GM12878 (cell line): ENCODE results near the gene KIF5C. TPM values are rescaled to one million over a fixed set of nuclear protein-coding genes. Genes with fewer than 3 reads are reported as not detected.

Source experiments
- ATAC-seq: fragments of 200-7000 bp; cut with Tn5 transposase; 3 replicates; pipeline ENCODE4 v1.9.1; 2020; ENCODE audit warnings: mild to moderate bottlenecking, moderate library complexity
- BruUV-seq: library from RNA; stranded (reverse); fragments of 400-500 nt; replicated peaks from 2 replicates; lab custom pipeline; 2021; lab: Mats Ljungman, UMichigan
- CTCF ChIA-PET: fragments of 300-600 bp; sonication (Branson Sonifier 250); formaldehyde crosslinking; extraction: SDS; loops from one replicate; lab custom pipeline; 2021; ENCODE audit warnings: inconsistent platforms; lab: Yijun Ruan, JAX
- POLR2A ChIA-PET: fragments of 350-600 bp; formaldehyde crosslinking; extraction: SDS; loops from one replicate; lab custom pipeline; 2021; ENCODE audit warnings: inconsistent platforms; lab: Charles Lee
- RAD21 ChIA-PET: fragments of 300-600 bp; sonication (Branson Sonifier 250); formaldehyde crosslinking; loops from one replicate; lab custom pipeline; 2023; ENCODE audit warnings: antibody characterized with exemption; ENCODE audit not compliant: unreplicated experiment; lab: Charles Lee
- SMC1A ChIA-PET: fragments of 300-600 bp; sonication (Branson Sonifier 250); formaldehyde crosslinking; loops from one replicate; lab custom pipeline; 2023; ENCODE audit not compliant: unreplicated experiment, uncharacterized antibody; lab: Charles Lee
- DNase-seq: peaks from one replicate; pipeline ENCODE4 v3.0.0-alpha.2; 2011; ENCODE audit warnings: low read depth, low spot score
- FAIRE-seq: peaks from 3 replicates; lab custom pipeline; 2011; peaks lifted over from hg19 to GRCh38; lab: Jason Lieb, UNC
- H2AFZ ChIP-seq: 2 replicates; pipeline ENCODE4 v1.6.0; 2011; ENCODE audit warnings: low read depth, low read length, control low read depth; ENCODE audit not compliant: control insufficient read depth
- H3K27ac ChIP-seq: 2 replicates; pipeline ENCODE4 v1.5.1; 2011; ENCODE audit warnings: control low read depth; ENCODE audit not compliant: control insufficient read depth, insufficient read depth
- H3K27me3 ChIP-seq, 2 experiments: replicated peaks in 1 of 2; 2 replicates each; pipeline versions ENCODE4 v1.6.0 to v1.6.1; 2011; ENCODE audit warnings: low read length in 1 of 2; ENCODE audit not compliant: control insufficient read depth in 2 of 2, insufficient read depth in 2 of 2
- H3K36me3 ChIP-seq, 2 experiments: 2 replicates each; pipeline ENCODE4 v1.5.1; 2011; ENCODE audit warnings: low read length in 1 of 2; ENCODE audit not compliant: control insufficient read depth in 2 of 2, insufficient read depth in 2 of 2
- H3K4me1 ChIP-seq: 2 replicates; pipeline ENCODE4 v1.6.1; 2011; ENCODE audit warnings: mild to moderate bottlenecking, low read length, moderate library complexity, mixed read lengths; ENCODE audit not compliant: control insufficient read depth, insufficient read depth
- H3K4me2 ChIP-seq: 2 replicates; pipeline ENCODE4 v1.6.0; 2011; ENCODE audit warnings: control low read depth; ENCODE audit not compliant: control insufficient read depth, insufficient read depth
- H3K4me3 ChIP-seq: fragments of 200-600 bp; sonication (generic); 2 replicates; pipeline ENCODE4 v1.5.1; 2016
- H3K79me2 ChIP-seq: 2 replicates; pipeline ENCODE4 v1.6.0; 2011; ENCODE audit warnings: low read length; ENCODE audit not compliant: control insufficient read depth, insufficient read depth
- H3K9ac ChIP-seq: 2 replicates; pipeline ENCODE4 v1.8.0; 2011; ENCODE audit warnings: low read length, control low read depth, mixed read lengths; ENCODE audit not compliant: control insufficient read depth, insufficient read depth
- H3K9me3 ChIP-seq: replicated peaks from 3 replicates; pipeline ENCODE4 v1.5.1; 2011; ENCODE audit warnings: mild to moderate bottlenecking, low read length; ENCODE audit not compliant: control insufficient read depth, insufficient read depth
- H4K20me1 ChIP-seq: 2 replicates; pipeline ENCODE4 v1.6.0; 2011; ENCODE audit not compliant: control insufficient read depth, insufficient read depth
- BHLHE40 ChIP-seq, 2 experiments: fragments of 450-650 bp in 1 of 2; IDR thresholded peaks; 2 replicates each; pipeline ENCODE4 v1.6.1; 2011 to 2017; ENCODE audit warnings: low read depth in 2 of 2, borderline replicate concordance in 1 of 2, improper control_type of control experiment in 1 of 2, low read length in 1 of 2, mild to moderate bottlenecking in 1 of 2
- JUND ChIP-seq: IDR thresholded peaks from 2 replicates; pipeline ENCODE4 v1.6.1; 2012; ENCODE audit warnings: low read depth, mild to moderate bottlenecking, low read length, improper control_type of control experiment, moderate library complexity
- PKNOX1 ChIP-seq: fragments of 450-650 bp; IDR thresholded peaks from 2 replicates; pipeline ENCODE4 v1.6.1; 2016; ENCODE audit warnings: mild to moderate bottlenecking
- USF2 ChIP-seq: IDR thresholded peaks from 2 replicates; pipeline ENCODE4 v1.6.1; 2011; ENCODE audit warnings: low read depth, low read length, improper control_type of control experiment, borderline replicate concordance
- WRNIP1 ChIP-seq: IDR thresholded peaks from 2 replicates; pipeline ENCODE4 v1.6.1; 2011; ENCODE audit warnings: low read depth, low read length, improper control_type of control experiment, borderline replicate concordance
- WGBS: methylation state at CpG from one replicate; pipeline ENCODE4 v1.1.6; 2016; ENCODE audit warnings: low lambda C conversion rate; ENCODE audit not compliant: insufficient replicate concordance, insufficient coverage; ENCODE audit errors: missing lambda C conversion rate; 5-methylcytosine and 5-hydroxymethylcytosine counted together
- in situ Hi-C: fragments of 300-500 bp; cut with MboI; formaldehyde crosslinking; loops from 9 replicates; pipeline ENCODE4 v1.14.3; 2018; ENCODE audit warnings: mixed read lengths
- intact Hi-C: fragments of 100-400 bp; cut with micrococcal nuclease; formaldehyde crosslinking; loops from one replicate; pipeline ENCODE4 v1.14.2; 2022; ENCODE audit not compliant: unreplicated experiment
- polyA plus RNA-seq, 11 experiments: library from polyadenylated mRNA; depleted of rRNA in 4 of 11; unstranded in 6 of 11; stranded (reverse) in 5 of 11; fragments of >200 nt; fragmentation: Nextera tagmentation in 4 of 11; fragmentation: Illumina TruSeq in 1 of 11; extraction: Ambion mirVana in 4 of 11; extraction: Trizol in 1 of 11; gene quantifications; 1 replicate in 1 of 11; 2 replicates in 10 of 11; pipeline versions ENCODE4 v1.2.1 to v1.2.3, GENCODE V29; 2011 to 2016; ENCODE audit warnings: inconsistent platforms in 2 of 11, missing spikeins in 2 of 11, low read depth in 1 of 11
- total RNA-seq, 4 experiments: library from RNA; depleted of rRNA in 3 of 4; stranded (reverse); fragments of >200 nt in 3 of 4; fragmentation: Illumina TruSeq in 1 of 4; extraction: Trizol in 1 of 4; gene quantifications; 2 replicates each; pipeline versions ENCODE4 v1.2.1 to v1.2.3, GENCODE V29; 2013 to 2021

KIF5C gene
- total and polyA plus RNA-seq, 10 of the 15 experiments (the other 5 are each of a cell fraction or from before 2014, with no cell fraction given) = 0.08 to 0.49 (median 0.24) TPM

GRCh38 chr2:149064365-149064841 is 189.4 kb downstream of the KIF5C start:
- Histone ChIP-seq H3K36me3 (no peaks in the 10 kb centered on the region), H3K4me2 (no peak overlapping the region), H3K9me3 (no peaks in the 10 kb centered on the region; the same call in 2 of the 3 replicates), H3K27ac (no peak overlapping the region), H4K20me1 (no peaks in the 10 kb centered on the region)
- CTCF ChIA-PET = interaction anchor here (1.0 to 1.5 kb wide), 3 partner anchors 45 to 47 kb away, joined by 3 read pairs; no protein-coding TSS in a partner anchor
- 60% methylated on average over 3 of the region's 3 CpGs for WGBS
- no peak for TF ChIP-seq JUND
- TF ChIP-seq USF2 = no peak
- TF ChIP-seq, all 136 proteins: peak for 0
- Histone ChIP-seq H3K4me3 (no peak overlapping the region), H3K27me3 (no peaks in the 10 kb centered on the region), H2AFZ (no peak overlapping the region), H3K79me2 (no peaks in the 10 kb centered on the region), H3K4me1 (peaks cover 6% of the 10 kb centered on the region), H3K9ac (no peak overlapping the region)
- in situ Hi-C loops = no loop called here
- POLR2A ChIA-PET = no interaction called here
- intact Hi-C loops = no loop called here
- ATAC-seq (no peak), DNase-seq (no peak), FAIRE-seq (peak; percentile 49)
- SMC1A ChIA-PET = interaction anchor here (1.1 kb wide), 1 partner anchor 133 kb away, joined by 3 read pairs; no protein-coding TSS in a partner anchor
- RAD21 ChIA-PET = no interaction called here
- no TSS peak for BruUV-seq

GRCh38 chr2:149064856-149065630 is 190.0 kb downstream of the KIF5C start:
- TF ChIP-seq BHLHE40 (IDR thresholded peaks at IDR 0.05; ENCODE audit: borderline replicate concordance in 1 of 2, low read depth in 2 of 2, low read length in 1 of 2) (no peak), WRNIP1 (no peak), PKNOX1 (peak; percentile 32; the same call in 1 of the 2 replicates)
- Histone ChIP-seq H3K4me3 (no peak overlapping the region), H3K27me3 (no peaks in the 10 kb centered on the region), H3K79me2 (no peaks in the 10 kb centered on the region), H3K27ac (no peak overlapping the region), H2AFZ (no peak overlapping the region; the same call in 1 of the 2 replicates), H3K9ac (no peak overlapping the region), H3K4me2 (no peak overlapping the region), H3K9me3 (no peaks in the 10 kb centered on the region; the same call in 2 of the 3 replicates), H3K4me1 (peaks cover 6% of the 10 kb centered on the region), H4K20me1 (no peaks in the 10 kb centered on the region), H3K36me3 (no peaks in the 10 kb centered on the region)
- RAD21 ChIA-PET = no interaction called here
- in situ Hi-C loops = no loop called here
- FAIRE-seq (peak; percentile 56), ATAC-seq (no peak), DNase-seq (no peak)
- POLR2A ChIA-PET = no interaction called here
- CTCF ChIA-PET = interaction anchor here (1.2 kb wide), 1 partner anchor 47 kb away, joined by 3 read pairs; no protein-coding TSS in a partner anchor
- no TSS peak for BruUV-seq
- SMC1A ChIA-PET = no interaction called here
- 34% methylated on average over 5 of the region's 5 CpGs for WGBS
- intact Hi-C loops = no loop called here
